ENCODE results near the gene PIKFYVE.

Gene PIKFYVE

GRCh38 chr2:208304695-208305094, 38.6 kb downstream of the PIKFYVE start:
- Histone ChIP-seq H3K4me1 (no peaks in the 10 kb centered on the region), H3K27me3 (no peaks in the 10 kb centered on the region), H3K9me3 (no peaks in the 10 kb centered on the region), H3K27ac (no peak overlapping the region), H3K36me3 (peaks cover 60 to 67% (median 61%) of the 10 kb centered on the region in 3 donors), H3K4me3 (no peak overlapping the region)
- intact Hi-C loops (cut with DNase I; ENCODE audit: low total_unique reads): no loop called here
- TF ChIP-seq CTCF (IDR thresholded peaks at IDR 0.05): no peak
- no peak for DNase-seq

GRCh38 chr2:208306291-208306690, 40.2 kb downstream of the PIKFYVE start:
- TF ChIP-seq CTCF (IDR thresholded peaks at IDR 0.05): no peak
- peaks cover 45 to 51% (median 45%) of the 10 kb centered on the region in 3 donors for H3K36me3 ChIP-seq
- no peak overlapping the region for H3K4me3 ChIP-seq
- DNase-seq: no peak
- intact Hi-C loops (cut with DNase I; ENCODE audit: low total_unique reads): no loop called here
- H3K9me3 ChIP-seq: no peaks in the 10 kb centered on the region
- H3K27me3 ChIP-seq: no peaks in the 10 kb centered on the region
- no peak overlapping the region for H3K27ac ChIP-seq
- peaks cover 0 to 7% (median 0%) of the 10 kb centered on the region in 4 donors for H3K4me1 ChIP-seq

- intact Hi-C loops (cut with DNase I; ENCODE audit: low total_unique reads): no loop called here
- no peak for TF ChIP-seq CTCF (IDR thresholded peaks at IDR 0.05)
- DNase-seq: no peak
Measured at GRCh38 chr2:208311321-208311720, 45.3 kb downstream of the PIKFYVE start.

DNA sequence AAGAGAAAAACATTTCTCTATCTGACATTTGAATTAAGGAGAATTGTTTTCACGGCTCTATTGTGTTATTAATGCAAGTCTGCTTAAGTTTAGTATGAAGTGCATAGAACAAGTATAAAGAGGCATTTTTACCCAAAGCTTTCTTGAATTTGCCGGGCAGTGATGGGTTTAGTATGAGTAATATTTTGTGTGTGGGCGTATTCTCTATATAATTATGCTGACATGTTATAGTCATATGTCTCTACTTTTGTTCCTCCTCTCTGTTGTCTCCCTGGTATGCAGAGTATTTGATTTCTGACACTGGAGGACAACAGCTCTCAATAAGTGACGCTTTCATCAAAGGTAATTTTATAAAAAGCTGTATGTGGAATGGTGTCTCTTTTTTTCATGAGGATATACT, 45.9 kb downstream of the PIKFYVE start:
- H3K36me3 ChIP-seq: peaks cover 8 to 21% (median 15%) of the 10 kb centered on the region in 3 donors
- H3K27ac ChIP-seq: no peak overlapping the region
- intact Hi-C loops (cut with DNase I; ENCODE audit: low total_unique reads): no loop called here
- TF ChIP-seq CTCF (IDR thresholded peaks at IDR 0.05): no peak
- no peak overlapping the region for H3K4me3 ChIP-seq
- H3K9me3 ChIP-seq: no peaks in the 10 kb centered on the region
- DNase-seq: no peak
- no peaks in the 10 kb centered on the region for H3K27me3 ChIP-seq
- H3K4me1 ChIP-seq: peaks cover 0 to 15% (median 0%) of the 10 kb centered on the region in 4 donors

More at GRCh38 chr2:208311321-208311720, 45.3 kb downstream of the PIKFYVE start:
- Histone ChIP-seq H3K27me3 (no peaks in the 10 kb centered on the region), H3K9me3 (no peaks in the 10 kb centered on the region), H3K36me3 (peaks cover 8 to 23% (median 15%) of the 10 kb centered on the region in 3 donors), H3K4me1 (peaks cover 0 to 15% (median 0%) of the 10 kb centered on the region in 4 donors), H3K4me3 (no peak overlapping the region), H3K27ac (no peak overlapping the region)

DNA sequence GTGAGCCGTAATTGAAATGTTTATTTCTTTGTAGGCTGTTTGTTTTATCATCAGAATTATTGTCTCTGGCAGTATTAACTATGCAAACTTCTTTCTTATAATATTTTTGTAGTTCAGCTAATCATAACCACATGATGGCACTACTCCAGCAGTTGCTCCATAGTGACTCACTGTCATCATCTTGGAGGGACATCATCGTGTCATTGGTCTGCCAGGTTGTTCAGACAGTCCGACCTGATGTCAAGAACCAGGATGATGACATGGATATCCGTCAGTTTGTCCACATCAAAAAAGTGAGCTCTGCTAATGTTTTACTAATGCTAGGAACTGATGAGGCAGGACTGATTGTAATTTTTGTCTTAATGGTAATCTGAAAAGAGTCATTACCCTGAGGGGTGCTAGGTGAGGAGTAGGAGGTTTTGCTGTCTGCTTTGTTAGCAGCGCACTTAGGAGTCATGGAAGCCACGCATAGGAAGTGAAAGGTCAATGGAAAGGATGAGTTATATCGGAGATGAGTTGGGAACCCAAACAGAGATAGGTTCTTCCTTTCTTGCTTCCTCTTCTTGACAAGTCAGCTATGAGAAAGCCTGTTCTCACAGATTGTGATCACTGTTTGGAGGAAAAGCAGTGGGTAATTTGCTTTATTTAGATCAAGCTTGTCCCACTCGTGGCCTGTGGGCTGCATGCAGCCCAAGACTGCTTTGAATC, 49.2 kb downstream of the PIKFYVE start:
- Histone ChIP-seq H3K9me3 (no peaks in the 10 kb centered on the region), H3K27me3 (no peaks in the 10 kb centered on the region), H3K4me3 (no peak overlapping the region), H3K4me1 (peaks cover 0 to 34% (median 11%) of the 10 kb centered on the region in 4 donors), H3K27ac (peak overlapping the region; percentile 50 to 61), H3K36me3 (peaks cover 8 to 31% (median 15%) of the 10 kb centered on the region in 3 donors)
- no peak for TF ChIP-seq CTCF (IDR thresholded peaks at IDR 0.05)
- DNase-seq: peak; percentile 68 to 81
- intact Hi-C loops (cut with DNase I; ENCODE audit: low total_unique reads): no loop called here
